NOMO-1 treated with dmso at 0.1 percent for 144 hours (cell line): ENCODE data around the gene PACS2.
"Not testable (repeated sequence)": the region's sequence is repeated elsewhere in the genome, so short reads cannot be mapped to it uniquely, and the experiment has no call there.

Source experiments
- DNase-seq: peaks from one replicate; lab custom pipeline; 2025; ENCODE audit not compliant: unreplicated experiment; lab: John Stamatoyannopoulos, UW

PACS2 gene

GRCh38 chr14:105348169-105348944 lies 33.8 kb downstream of the PACS2 start:
- DNase-seq, result no peak

DNA sequence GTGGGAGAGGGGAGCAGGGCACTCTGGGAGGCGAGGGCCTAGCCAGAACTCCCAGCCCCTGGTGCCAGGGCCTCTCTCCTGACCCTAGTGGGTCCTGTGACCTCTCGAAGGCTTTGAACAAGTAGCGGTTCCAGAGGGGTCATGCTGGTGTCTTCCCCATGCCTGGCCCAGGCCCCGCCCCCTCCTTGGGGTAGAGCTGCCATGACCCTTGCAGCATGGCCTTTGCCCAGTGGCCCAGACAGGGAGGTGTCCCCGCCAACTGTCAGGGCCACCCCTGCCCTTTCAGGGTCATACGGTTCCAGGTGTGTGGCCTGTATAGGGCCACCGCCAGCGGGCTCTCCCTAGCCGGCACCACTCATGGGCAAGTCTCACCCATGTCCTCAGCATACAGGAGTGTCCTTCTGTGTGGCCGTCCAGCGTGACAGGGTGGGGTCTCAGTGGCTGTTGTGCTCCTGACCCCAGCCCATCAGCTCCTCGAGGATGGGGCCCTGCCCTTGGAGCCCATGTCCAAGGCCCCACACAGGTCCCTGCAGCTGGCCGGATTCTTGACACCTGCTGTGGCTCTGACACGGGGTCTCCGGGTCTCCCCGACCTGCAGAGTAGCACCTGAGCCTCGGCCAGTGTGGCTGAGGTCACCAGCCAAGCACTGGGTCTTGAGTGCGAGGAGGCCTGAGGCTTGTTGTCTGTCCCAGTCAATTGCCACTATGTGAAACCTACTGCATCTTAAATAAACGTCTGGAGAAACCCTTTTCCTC lies 34.6 kb downstream of the PACS2 start:
- DNase-seq, result no peak

DNA sequence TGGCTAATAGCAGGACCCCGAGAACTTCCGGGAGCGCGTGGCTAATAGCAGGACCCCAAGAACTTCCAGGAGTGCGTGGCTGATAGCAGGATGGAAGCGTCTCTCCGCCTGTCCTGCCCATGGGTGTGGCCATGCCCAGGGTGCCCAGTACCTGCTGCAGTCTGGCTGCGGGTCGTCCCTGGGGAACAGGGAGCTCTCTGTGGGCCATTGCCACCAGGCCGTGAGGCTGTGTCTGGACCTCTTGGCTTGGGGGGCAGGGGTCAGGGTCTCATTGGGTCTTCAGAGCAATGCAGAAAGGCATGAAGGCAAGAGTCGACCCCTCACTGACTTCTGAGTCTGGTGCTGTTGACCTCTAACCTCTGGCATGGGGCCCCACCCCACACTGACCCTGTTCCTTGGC lies 35.4 kb downstream of the PACS2 start:
- no peak for DNase-seq

DNA sequence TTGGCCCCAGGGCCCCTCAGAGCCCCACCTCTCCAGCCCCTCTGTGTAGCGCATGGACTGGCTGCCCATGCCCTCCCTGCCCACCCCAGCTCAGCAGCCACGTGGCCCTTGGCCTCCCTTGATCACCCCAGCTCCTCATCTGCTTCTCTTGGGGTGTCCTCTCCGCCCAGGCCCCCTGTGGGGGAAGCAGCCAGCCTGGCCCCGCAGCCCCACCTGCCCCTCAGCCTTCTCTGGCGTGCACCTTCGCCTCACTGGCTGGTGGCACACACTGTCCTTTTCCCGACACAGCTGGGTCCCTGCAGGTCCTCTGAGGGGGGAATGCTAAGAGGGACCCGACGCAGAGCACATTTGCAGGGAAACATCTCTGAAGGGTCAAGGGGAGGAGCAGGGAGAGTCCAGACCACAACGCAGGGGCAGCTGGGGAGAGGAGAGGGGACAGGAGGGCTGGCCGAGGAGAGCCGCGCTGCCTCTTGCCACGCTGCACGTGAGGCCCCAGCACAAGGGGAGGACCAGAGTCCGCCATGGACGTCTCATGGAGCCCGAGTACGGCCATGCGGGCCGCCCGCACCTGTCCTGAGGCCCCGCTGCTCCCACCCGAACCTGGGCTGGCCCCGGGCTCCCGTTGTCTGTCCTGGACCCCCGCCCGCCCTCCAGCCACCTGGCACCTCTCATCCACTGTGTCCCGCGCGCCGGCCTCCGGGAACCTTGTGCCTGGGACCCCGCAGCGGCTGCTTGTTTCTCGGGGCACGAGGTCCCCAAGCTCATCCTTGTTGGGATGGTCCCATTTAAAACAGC lies 36.1 kb downstream of the PACS2 start:
- no peak for DNase-seq

DNA sequence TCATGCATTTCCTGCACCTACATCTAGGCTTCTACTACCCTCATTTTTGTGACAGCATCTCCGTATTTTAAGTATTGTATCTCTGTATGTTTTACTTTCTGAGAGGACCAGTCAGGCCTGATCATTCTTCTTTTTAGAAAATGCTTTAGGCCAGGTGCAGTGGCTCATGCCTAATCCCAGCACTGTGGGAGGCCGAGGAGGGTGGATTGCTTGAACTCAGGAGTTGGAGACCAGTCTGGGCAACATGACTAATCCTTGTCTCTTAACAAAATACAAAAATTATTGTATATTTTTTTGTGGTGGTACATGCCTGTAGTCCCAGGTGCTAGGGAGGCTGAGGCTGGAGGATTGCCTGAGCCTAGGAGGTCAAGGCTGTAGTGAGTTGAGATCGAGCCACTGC lies 36.9 kb downstream of the PACS2 start:
- DNase-seq, result no peak

DNA sequence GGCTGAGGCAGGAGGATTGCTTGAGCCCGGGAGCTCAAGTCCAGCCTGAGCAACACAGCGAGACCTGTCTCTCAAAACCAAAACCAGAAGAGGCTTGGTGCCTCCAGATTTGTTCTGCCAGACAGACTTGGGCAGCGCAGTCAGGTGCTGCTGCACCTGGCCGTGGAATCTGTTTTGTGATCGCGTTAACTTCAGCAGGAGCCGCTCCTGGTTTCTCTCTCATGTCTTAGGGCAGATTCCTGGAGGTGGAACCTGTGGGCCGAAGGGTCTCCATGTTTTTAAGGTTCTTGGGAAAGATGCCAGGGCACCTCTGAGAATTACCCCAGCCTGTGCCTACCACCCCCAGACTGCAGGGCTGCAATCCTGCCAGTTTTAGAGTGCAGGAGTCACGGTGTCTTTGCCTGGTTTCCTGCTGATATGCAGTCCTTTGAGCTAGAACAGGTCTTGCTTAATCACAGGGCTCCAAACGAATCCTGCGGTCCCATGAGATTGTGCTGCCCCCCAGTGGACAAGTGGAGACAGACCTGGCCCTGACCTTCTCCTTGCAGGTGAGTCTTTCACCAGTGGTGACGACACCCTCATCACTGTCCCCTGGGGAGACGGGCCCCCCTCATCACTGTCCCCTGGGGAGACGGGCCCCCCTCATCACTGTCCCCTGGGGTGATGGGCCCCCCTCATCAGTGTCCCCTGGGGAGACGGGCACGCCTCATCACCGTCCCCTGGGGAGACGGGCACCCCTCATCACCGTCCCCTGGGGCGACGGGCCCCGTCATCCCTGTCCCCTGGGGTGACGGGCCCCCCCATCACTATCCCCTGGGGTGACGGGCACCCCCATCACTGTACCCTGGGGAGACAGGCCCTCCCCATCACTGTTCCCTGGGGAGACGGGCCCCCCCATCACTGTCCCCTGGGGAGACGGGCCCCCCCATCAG lies 37.6 kb downstream of the PACS2 start:
- peak; percentile 64 for DNase-seq

DNA sequence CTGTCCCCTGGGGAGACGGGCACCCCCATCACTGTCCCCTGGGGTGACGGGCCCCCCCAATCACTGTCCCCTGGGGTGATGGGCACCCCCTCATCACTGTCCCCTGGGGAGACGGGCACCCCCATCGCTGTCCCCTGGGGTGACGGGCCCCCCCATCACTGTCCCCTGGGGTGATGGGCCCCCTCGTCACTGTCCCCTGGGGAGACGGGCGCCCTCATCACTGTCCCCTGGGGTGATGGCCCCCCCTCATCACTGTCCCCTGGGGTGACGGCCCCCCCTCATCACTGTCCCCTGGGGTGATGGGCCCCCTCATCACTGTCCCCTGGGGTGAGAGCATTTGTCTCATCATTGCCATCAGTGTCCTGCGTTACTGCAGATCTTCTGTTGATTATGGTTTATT lies 38.6 kb downstream of the PACS2 start:
- no peak for DNase-seq

GRCh38 chr14:105354541-105354940 lies 40.0 kb downstream of the PACS2 start:
- no peak for DNase-seq

DNA sequence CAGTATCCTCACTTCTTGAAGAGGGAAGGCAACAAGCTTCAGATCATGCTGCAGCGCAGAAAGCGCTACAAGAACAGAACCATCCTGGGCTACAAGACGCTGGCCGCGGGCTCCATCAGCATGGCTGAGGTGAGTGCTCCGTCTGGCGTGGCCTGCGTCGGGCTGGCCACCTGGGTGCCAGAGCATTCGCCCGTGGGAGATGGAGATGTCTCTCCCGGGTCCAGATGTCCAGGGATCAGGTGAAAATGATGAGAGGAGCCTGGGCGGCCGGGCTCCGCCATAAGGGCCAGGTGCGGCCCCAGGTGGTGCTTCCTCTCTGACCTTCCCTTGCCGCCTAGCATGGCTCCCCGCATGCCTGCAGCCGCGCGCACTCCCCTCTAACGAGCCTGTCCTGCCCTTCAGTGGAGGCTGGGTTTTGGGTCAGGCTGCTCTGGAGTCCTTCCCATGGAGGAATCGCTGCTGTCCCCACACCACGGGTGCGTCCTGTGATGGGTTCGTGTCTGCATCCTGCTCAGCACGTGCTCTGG lies 40.6 kb downstream of the PACS2 start:
- DNase-seq, result no peak

- DNase-seq, result no peak
These were observed 41.5 kb downstream of the PACS2 start for GRCh38 chr14:105355850-105356604.

DNA sequence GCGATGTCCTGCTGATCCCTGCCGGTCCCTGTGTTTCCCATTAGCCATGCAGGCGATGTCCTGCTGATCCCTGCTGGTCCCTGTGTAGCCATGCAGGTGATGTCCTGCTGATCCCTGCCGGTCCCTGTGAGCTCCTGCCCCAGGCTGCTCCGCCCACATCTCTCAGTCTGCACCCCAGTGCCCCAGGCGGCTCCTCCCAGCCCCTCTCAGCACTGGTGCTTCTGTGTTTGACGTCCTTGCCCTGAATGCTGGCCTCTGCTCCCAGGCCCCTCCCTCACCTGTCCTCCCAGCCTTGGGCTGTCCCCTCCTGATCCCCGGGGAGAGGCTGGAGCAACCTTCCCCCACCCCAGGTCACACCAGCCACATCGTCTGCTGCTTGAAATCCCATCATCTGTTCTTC lies 42.4 kb downstream of the PACS2 start:
- DNase-seq, result no peak

DNA sequence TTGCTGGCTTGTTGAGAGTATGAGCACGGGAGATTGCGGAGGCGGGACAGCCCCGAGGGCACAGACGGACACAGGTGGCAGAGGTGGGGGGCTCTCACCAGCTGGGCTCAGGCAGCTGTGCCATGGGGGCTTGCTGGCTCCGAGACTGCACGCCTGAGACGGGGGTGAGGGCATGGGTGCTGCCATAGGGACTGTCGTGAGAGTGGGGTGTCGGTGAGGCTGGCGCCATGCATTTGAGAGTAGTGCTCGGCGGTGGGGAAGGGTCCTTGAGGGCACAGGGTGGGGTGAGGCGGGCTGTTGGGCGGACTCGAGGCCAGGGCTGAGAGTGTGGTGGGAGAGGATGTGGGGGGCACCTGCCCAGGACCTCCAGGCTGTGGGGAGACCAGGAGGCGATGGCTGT lies 43.1 kb downstream of the PACS2 start:
- no peak for DNase-seq

DNA sequence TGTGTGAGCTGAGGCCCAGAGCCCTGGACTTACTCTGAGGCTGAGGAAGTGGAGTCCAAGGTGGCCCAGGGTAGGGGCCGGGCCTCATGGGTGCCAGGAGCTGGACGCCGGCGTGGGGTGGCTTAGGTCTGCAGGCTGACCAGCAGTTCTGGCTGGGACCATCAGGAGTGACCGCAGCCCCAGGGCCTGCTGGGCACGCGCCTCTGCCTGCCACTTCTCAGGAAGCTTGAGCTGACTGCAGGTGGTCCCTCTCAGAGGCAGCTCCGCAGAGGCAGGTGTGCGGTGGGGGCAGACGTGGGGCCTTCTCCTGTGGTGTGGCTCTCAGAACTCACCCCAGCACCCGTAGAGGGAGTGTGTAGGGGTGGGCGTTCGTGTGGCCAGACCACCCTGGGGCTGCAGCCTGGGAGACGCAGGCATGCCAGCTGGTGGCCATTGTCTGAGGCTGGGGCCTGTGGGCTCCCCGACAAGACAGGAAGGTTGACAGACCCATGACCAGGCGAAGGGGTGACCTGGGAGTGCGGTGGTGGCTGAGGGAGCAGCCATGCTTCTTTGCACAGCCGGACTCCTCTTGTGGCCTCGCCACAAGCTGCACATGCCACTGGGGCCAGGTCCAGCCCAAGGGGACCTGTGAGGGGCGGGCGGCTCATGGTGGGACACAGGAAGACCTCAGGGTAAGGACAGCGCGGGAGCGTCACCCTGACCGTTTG lies 43.7 kb downstream of the PACS2 start:
- no peak for DNase-seq

GRCh38 chr14:105358943-105359342 lies 44.4 kb downstream of the PACS2 start:
- no peak for DNase-seq

GRCh38 chr14:105361412-105361811 lies 46.9 kb downstream of the PACS2 start:
- DNase-seq, result not testable (repeated sequence)

- no peak for DNase-seq
These were observed 49.5 kb downstream of the PACS2 start for GRCh38 chr14:105363847-105364708.

GRCh38 chr14:105365101-105365500 lies 50.6 kb downstream of the PACS2 start:
- no peak for DNase-seq

DNA sequence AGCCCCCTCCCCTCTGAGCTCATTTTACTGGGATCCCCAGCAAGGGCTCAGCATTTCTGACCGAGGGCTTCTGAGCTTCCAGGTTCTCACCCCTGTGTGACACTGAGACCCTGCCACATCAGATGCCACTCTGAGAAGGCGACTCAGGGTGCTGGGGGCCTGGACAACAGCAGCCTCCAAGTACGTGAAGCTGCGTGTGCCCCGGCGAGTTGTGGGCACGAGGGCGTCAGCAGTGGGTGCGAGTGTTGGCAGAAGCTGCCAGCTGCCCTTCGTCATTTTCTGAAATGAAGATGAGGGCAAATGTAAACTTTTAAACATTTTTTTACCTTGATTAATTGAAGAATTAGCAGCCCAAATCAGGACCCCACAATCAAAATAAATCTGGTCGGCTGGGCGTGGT lies 51.1 kb downstream of the PACS2 start:
- no peak for DNase-seq
